Gastroesophageal sphincter (tissue), 3 donors: ENCODE measurements around the gene SORD.
"Not testable (repeated sequence)": the region's sequence is repeated elsewhere in the genome, so short reads cannot be mapped to it uniquely, and the experiment has no call there.

Source experiments
- POLR2AphosphoS5 ChIP-seq: sonication (generic); formaldehyde crosslinking; IDR thresholded peaks from one replicate; pipeline ENCODE4 v1.6.1; 2017; ENCODE audit warnings: antibody characterized with exemption
- TF ChIP-seq, protein P1 (sequence below), 4 experiments: fragments of 200-600 bp in 2 of 4; fragments of 450-650 bp in 2 of 4; sonication (generic) in 1 of 4; IDR thresholded peaks; one replicate each; pipeline ENCODE4 v1.5.1; 2017 to 2019; ENCODE audit warnings: antibody characterized with exemption in 4 of 4, mild to moderate bottlenecking in 2 of 4, moderate library complexity in 2 of 4

DNA sequence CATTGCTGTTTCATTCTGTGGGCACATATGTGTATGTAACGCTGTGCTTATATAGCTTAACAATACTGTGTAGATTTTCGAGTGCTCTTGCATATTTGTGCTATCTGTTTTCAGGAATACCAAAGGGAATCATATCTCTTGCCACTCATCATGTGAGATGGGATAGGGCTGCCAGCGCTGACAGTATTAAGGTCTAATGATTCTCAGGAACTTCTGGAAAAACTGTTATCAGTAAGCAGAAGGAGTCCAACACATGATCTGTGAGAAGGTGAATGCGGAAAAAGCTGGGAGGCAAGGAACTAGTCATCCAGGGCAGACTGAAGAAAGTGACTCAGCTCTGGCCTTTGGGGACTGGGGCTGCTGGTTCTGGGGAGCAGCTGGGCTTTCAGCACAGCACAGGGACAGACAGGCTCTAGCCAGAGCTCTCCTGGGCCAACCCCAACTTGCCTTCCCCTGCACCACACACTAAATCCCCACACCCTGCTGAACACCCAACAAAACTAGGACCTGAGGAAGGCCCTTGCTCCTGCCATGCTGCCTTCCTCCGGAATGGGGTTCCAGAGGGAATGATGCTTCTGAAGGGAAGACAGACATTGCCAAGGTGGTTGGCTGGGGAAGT lies 56.7 kb downstream of the SORD start:
- TF ChIP-seq, protein P1, sequence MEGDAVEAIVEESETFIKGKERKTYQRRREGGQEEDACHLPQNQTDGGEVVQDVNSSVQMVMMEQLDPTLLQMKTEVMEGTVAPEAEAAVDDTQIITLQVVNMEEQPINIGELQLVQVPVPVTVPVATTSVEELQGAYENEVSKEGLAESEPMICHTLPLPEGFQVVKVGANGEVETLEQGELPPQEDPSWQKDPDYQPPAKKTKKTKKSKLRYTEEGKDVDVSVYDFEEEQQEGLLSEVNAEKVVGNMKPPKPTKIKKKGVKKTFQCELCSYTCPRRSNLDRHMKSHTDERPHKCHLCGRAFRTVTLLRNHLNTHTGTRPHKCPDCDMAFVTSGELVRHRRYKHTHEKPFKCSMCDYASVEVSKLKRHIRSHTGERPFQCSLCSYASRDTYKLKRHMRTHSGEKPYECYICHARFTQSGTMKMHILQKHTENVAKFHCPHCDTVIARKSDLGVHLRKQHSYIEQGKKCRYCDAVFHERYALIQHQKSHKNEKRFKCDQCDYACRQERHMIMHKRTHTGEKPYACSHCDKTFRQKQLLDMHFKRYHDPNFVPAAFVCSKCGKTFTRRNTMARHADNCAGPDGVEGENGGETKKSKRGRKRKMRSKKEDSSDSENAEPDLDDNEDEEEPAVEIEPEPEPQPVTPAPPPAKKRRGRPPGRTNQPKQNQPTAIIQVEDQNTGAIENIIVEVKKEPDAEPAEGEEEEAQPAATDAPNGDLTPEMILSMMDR (IDR thresholded peaks at IDR 0.05): not testable (repeated sequence)
- not testable (repeated sequence) for TF ChIP-seq POLR2AphosphoS5
